Suppressor macrophage (primary cell): ENCODE results near the gene SYNM.

Source experiments
- DNase-seq, 4 experiments: peaks; one replicate each; pipeline ENCODE4 v3.0.0-alpha.2; 2020 to 2022

The SYNM gene

GRCh38 chr15:99168601-99169580 lies 64.0 kb downstream of the SYNM start:
- peak in 1 of 4 experiments; percentile 23 for DNase-seq

GRCh38 chr15:99169769-99170311 lies 65.0 kb downstream of the SYNM start:
- no peak for DNase-seq

GRCh38 chr15:99170476-99171065 lies 65.7 kb downstream of the SYNM start:
- no peak for DNase-seq

- DNase-seq: no peak
Measured at GRCh38 chr15:99172171-99172570, 67.3 kb downstream of the SYNM start.

- no peak for DNase-seq
Measured at GRCh38 chr15:99172989-99173388, 68.1 kb downstream of the SYNM start.

- no peak for DNase-seq
Measured at GRCh38 chr15:99174567-99175395, 69.9 kb downstream of the SYNM start.

GRCh38 chr15:99176757-99177156 lies 71.9 kb downstream of the SYNM start:
- DNase-seq: no peak

- no peak for DNase-seq
Measured at GRCh38 chr15:99177679-99178078, 72.8 kb downstream of the SYNM start.

GRCh38 chr15:99180086-99180963 lies 75.4 kb downstream of the SYNM start:
- DNase-seq: no peak

GRCh38 chr15:99180964-99181306 lies 76.1 kb downstream of the SYNM start:
- no peak for DNase-seq

- DNase-seq: peak; percentile 40 to 69 (median 48)
Measured at GRCh38 chr15:99181545-99181971, 76.7 kb downstream of the SYNM start.

GRCh38 chr15:99182791-99183190 lies 77.9 kb downstream of the SYNM start:
- DNase-seq: peak in 2 of 4 experiments; percentile 2 to 14
